Liver (tissue), 9 donors: ENCODE results near the gene PPFIA4. TPM values are rescaled to one million over a fixed set of nuclear protein-coding genes. Genes with fewer than 3 reads are reported as not detected.

Experiments
- DNase-seq: peaks from one replicate; pipeline ENCODE4 v3.0.0-alpha.2; 2017; ENCODE audit warnings: low spot score
- H3K27ac ChIP-seq, 2 donors: one replicate each; pipeline ENCODE4 v1.7.0; 2013; ENCODE audit warnings: inconsistent platforms in 2 of 2, low read length in 2 of 2, control low read depth in 1 of 2, low read depth in 1 of 2, mild to moderate bottlenecking in 1 of 2
- H3K27me3 ChIP-seq, 4 donors: one replicate each; pipeline versions ENCODE4 v1.6.1 to v1.7.0; 2013; ENCODE audit warnings: low read length in 3 of 4, inconsistent platforms in 1 of 4, mild to moderate bottlenecking in 1 of 4, moderate library complexity in 1 of 4; ENCODE audit not compliant: control insufficient read depth in 4 of 4, insufficient read depth in 4 of 4
- H3K36me3 ChIP-seq, 4 donors: one replicate each; pipeline versions ENCODE4 v1.6.1 to v1.7.0; 2013; ENCODE audit warnings: low read length in 3 of 4, mild to moderate bottlenecking in 3 of 4, low read depth in 1 of 4, moderate library complexity in 1 of 4; ENCODE audit not compliant: control insufficient read depth in 4 of 4, insufficient read depth in 3 of 4
- H3K4me1 ChIP-seq, 4 donors: one replicate each; pipeline versions ENCODE4 v1.6.1 to v1.7.0; 2013; ENCODE audit warnings: low read length in 3 of 4, mild to moderate bottlenecking in 3 of 4, moderate library complexity in 1 of 4; ENCODE audit not compliant: control insufficient read depth in 4 of 4, insufficient read depth in 4 of 4
- H3K4me3 ChIP-seq, 3 donors: one replicate each; pipeline versions ENCODE4 v1.6.1 to v1.7.0; 2013; ENCODE audit warnings: low read length in 3 of 3, control low read depth in 1 of 3, low read depth in 1 of 3, mild to moderate bottlenecking in 1 of 3
- H3K9ac ChIP-seq, 2 donors: one replicate each; pipeline ENCODE4 v1.7.0; 2013; ENCODE audit warnings: low read length in 2 of 2, mild to moderate bottlenecking in 2 of 2, moderate library complexity in 2 of 2, control low read depth in 1 of 2, low read depth in 1 of 2
- H3K9me3 ChIP-seq, 4 donors: one replicate each; pipeline versions ENCODE4 v1.6.1 to v1.7.0; 2013; ENCODE audit warnings: low read length in 3 of 4; ENCODE audit not compliant: control insufficient read depth in 4 of 4
- ATF3 ChIP-seq: IDR thresholded peaks from 2 replicates; pipeline ENCODE4 v1.6.1; 2016; ENCODE audit warnings: antibody characterized with exemption
- CTCF ChIP-seq: fragments of 150-350 bp; IDR thresholded peaks from 2 replicates; pipeline ENCODE4 v1.5.1; 2017; ENCODE audit warnings: improper control_type of control experiment, low read depth, low read length; ENCODE audit not compliant: missing input control
- EGR1 ChIP-seq, 2 donors: IDR thresholded peaks; 2 replicates each; pipeline ENCODE4 v1.6.1; 2016 to 2018; ENCODE audit warnings: antibody characterized with exemption in 2 of 2, low read depth in 2 of 2
- FOXA1 ChIP-seq: IDR thresholded peaks from 2 replicates; pipeline ENCODE4 v1.6.1; 2016; ENCODE audit warnings: antibody characterized with exemption
- FOXA2 ChIP-seq: IDR thresholded peaks from 2 replicates; pipeline ENCODE4 v1.6.1; 2016; ENCODE audit warnings: antibody characterized with exemption
- GABPA ChIP-seq, 2 donors: IDR thresholded peaks in 1 of 2; conservative IDR thresholded peaks in 1 of 2; 2 replicates each; pipeline ENCODE4 v1.6.1; 2016; ENCODE audit warnings: antibody characterized with exemption in 2 of 2, mild to moderate bottlenecking in 1 of 2, moderate library complexity in 1 of 2
- HNF4A ChIP-seq, 2 donors: conservative IDR thresholded peaks; 2 replicates each; pipeline ENCODE4 v1.6.1; 2016; ENCODE audit warnings: antibody characterized with exemption in 2 of 2, mild to moderate bottlenecking in 2 of 2
- HNF4G ChIP-seq: IDR thresholded peaks from 2 replicates; pipeline ENCODE4 v1.6.1; 2016; ENCODE audit warnings: antibody characterized with exemption
- JUND ChIP-seq, 2 donors: IDR thresholded peaks; 2 replicates each; pipeline ENCODE4 v1.6.1; 2016; ENCODE audit warnings: antibody characterized with exemption in 2 of 2
- NR2F2 ChIP-seq: IDR thresholded peaks from 2 replicates; pipeline ENCODE4 v1.6.1; 2016; ENCODE audit warnings: antibody characterized with exemption
- RAD21 ChIP-seq, 2 donors: IDR thresholded peaks; 2 replicates each; pipeline ENCODE4 v1.6.1; 2016; ENCODE audit warnings: antibody characterized with exemption in 2 of 2, mild to moderate bottlenecking in 2 of 2
- REST ChIP-seq: IDR thresholded peaks from 2 replicates; pipeline ENCODE4 v1.6.1; 2016; ENCODE audit warnings: antibody characterized with exemption, mild to moderate bottlenecking
- RXRA ChIP-seq, 2 donors: IDR thresholded peaks; 2 replicates each; pipeline ENCODE4 v1.6.1; 2017 to 2018; ENCODE audit warnings: antibody characterized with exemption in 2 of 2, mild to moderate bottlenecking in 1 of 2
- SP1 ChIP-seq: IDR thresholded peaks from 2 replicates; pipeline ENCODE4 v1.6.1; 2018; ENCODE audit warnings: antibody characterized with exemption, mild to moderate bottlenecking
- TAF1 ChIP-seq: conservative IDR thresholded peaks from 2 replicates; pipeline ENCODE4 v1.6.1; 2016; ENCODE audit warnings: antibody characterized with exemption, mild to moderate bottlenecking
- ZBTB33 ChIP-seq: IDR thresholded peaks from 2 replicates; pipeline ENCODE4 v1.6.1; 2016; ENCODE audit warnings: antibody characterized with exemption
- WGBS: extraction: QIAGEN DNeasy Blood & Tissue Kit; methylation state at CpG from one replicate; pipeline ENCODE4 v1.1.7; 2013; 5-methylcytosine and 5-hydroxymethylcytosine counted together
- polyA plus RNA-seq, 2 donors: library from polyadenylated mRNA; stranded (reverse) in 1 of 2; unstranded in 1 of 2; fragments of 200-250 nt in 1 of 2; fragments of >200 nt in 1 of 2; fragmentation: Nextera tagmentation in 1 of 2; extraction: Ambion mirVana in 1 of 2; gene quantifications; one replicate each; pipeline versions ENCODE4 v1.2.1 to v1.2.3, GENCODE V29; 2013 to 2015
- total RNA-seq, 2 donors: library from RNA; depleted of rRNA; stranded (reverse); fragments of >200 nt; gene quantifications; one replicate each; pipeline ENCODE4 v1.2.3, GENCODE V29; 2014
- donor health status: healthy.
- donor health status: healthy.
- donor health status: healthy.
- donor health status: healthy.
- donor health status: healthy.

PPFIA4 gene
- total and polyA plus RNA-seq, 4 donors, result 0.07 to 0.33 (median 0.15) TPM

- no peak for TF ChIP-seq CTCF
- no peak for TF ChIP-seq SP1
Observed at GRCh38 chr1:203085528-203086406, 59.5 kb downstream of the PPFIA4 start, which contains the start of gene MYOG (continued).

- H3K9me3 ChIP-seq, result no peaks in the 10 kb centered on the region
- TF ChIP-seq REST (no peak), RAD21 (IDR thresholded peaks at IDR 0.05) (no peak), TAF1 (no peak), CTCF (no peak), GABPA (IDR thresholded peaks at IDR 0.05 in 1 of 2, conservative IDR thresholded peaks at IDR 0.05 in 1 of 2) (no peak), JUND (IDR thresholded peaks at IDR 0.05) (no peak), HNF4A (conservative IDR thresholded peaks at IDR 0.05) (no peak), FOXA1 (no peak), HNF4G (no peak), FOXA2 (no peak), RXRA (IDR thresholded peaks at IDR 0.05) (no peak), NR2F2 (no peak), ZBTB33 (no peak), EGR1 (IDR thresholded peaks at IDR 0.05; ENCODE audit: low read depth in 2 of 2) (no peak), ATF3 (no peak)
- H3K9ac ChIP-seq, result no peak overlapping the region
- no peaks in the 10 kb centered on the region for H3K36me3 ChIP-seq
- H3K4me1 ChIP-seq, result peaks cover 0 to 9% (median 0%) of the 10 kb centered on the region in 4 donors
- H3K27me3 ChIP-seq, result no peaks in the 10 kb centered on the region
- no peak overlapping the region for H3K4me3 ChIP-seq
- H3K27ac ChIP-seq, result no peak overlapping the region
- no peak for DNase-seq
- 83% methylated on average over 11 of the region's 11 CpGs for WGBS
Observed at GRCh38 chr1:203086992-203087763, 60.9 kb downstream of the PPFIA4 start.
